GM19455 (cell line): ENCODE results near the gene ALOX15B.
"Not testable (repeated sequence)": the region's sequence is repeated elsewhere in the genome, so short reads cannot be mapped to it uniquely, and the experiment has no call there.

Source experiments
- ATAC-seq: cut with Tn5 transposase; IDR thresholded peaks from one replicate; pipeline ENCODE4 v1.9.1; 2021; ENCODE audit not compliant: unreplicated experiment

Gene ALOX15B

DNA sequence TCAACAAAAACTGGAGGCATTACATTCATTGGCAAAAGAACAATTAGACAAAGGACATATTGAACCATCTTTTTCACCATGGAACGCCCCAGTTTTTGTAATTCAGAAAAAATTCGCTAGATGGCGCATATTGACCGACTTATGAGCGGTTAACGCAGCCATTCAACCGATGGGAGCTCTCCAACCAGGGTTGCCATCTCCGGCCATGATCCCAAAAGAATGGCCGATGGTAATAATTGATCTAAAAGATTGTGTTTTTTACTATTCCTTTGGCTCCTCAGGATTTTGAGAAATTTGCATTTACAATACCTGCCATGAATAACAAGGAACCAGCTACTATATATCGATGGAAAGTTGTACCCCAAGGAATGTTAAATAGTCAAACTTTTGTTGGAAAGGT lies 21.4 kb downstream of the ALOX15B start:
- no peak for ATAC-seq

DNA sequence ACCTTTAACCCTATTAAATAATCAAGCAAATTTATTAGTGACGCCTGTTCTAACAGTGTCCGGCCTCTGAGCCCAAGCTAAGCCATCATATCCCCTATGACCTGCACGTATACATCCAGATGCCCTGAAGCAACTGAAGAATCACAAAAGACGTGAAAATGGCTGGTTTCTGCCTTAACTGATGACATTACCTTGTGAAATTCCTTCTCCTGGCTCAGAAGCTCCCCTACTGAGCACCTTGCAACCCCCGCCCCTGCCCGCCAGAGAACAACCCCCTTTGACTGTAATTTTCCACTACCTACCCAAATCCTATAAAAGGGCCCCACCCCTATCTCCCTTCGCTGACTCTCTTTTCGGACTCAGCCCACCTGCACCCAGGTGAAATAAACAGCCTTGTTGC lies 23.0 kb downstream of the ALOX15B start:
- ATAC-seq, result not testable (repeated sequence)

DNA sequence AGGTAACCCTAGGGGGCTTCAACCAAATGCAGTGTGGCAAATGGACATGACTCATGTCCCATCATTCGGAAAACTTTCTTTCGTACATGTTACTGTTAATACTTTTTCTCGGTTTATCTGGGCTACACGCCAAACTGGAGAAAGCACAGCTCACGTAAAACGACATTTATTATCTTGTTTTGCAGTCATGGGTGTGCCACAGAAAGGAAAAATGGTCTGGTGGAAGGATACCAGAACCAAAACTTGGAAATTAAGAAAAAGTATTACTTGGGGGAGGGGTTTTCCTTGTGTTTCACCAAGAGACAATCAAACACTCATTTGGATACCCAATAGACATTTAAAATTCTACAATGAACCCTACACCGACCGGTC lies 23.6 kb downstream of the ALOX15B start:
- no peak for ATAC-seq

DNA sequence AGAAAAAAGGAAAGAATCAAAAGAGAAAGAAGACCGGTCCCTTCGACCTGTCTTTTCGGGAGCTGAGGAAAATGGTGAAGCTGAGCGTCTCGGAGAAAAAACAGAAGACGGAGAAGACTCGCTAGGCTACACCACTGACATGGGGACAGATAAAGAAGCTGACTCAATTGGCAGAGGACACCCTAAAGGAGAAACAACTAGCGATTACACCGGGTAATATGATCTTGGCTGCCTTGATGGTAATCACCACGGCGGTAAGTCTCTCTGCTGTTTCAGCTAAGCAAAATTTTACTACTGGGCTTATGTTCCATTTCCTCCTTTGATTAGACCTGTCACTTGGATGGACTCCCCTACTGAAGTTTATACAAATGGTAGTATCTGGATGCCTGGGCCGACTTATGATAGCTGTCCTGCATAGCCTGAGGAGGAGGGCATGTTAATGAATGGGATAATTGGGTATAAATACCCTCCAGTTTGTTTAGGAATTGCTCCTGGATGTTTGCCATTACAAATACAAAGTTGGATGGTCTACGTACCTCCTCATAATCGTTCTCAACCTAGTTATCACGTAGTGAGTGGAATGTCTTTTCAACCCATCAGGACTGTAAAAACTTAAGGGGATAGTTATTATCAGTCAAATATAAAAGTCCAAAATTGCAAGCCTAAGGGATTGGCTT lies 24.1 kb downstream of the ALOX15B start:
- ATAC-seq, result no peak

DNA sequence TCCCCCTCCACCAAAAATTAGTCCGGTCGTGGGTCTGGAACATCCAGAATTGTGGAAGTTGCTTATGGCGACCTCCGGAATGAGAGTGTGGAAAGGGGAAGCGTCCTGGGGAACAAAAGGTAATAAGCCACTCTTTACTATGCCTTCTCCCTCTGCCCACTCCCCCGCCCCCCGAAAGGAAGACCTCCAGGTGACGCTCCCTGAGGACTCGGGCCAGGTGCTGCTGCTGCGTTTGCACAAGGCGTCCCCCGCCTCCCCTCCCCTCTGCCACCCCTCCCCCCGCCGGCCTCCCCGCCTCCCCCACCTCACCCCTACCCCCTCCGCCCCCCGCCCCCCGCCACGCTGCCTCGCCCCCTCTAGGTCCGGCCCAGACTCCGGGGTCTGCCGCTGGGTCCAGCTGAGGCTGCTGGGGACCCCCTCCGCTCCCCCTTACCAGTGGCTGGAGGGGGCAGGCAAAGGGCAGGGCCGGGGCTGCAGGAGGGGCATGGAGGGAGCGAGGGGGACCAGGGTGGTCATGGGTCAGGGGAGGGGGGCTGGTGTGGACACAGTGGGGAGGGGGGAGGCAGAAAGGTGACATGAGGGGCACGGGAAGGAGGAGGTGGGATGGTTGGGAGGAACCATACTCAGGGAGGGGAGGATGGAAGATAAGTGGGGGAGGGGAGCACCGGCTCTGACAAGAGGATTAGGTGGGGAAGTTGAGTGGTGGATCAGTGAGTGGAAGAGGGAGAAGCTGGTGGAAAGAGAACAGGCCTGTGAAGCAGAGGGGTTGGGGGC lies 25.1 kb downstream of the ALOX15B start:
- ATAC-seq, result no peak

DNA sequence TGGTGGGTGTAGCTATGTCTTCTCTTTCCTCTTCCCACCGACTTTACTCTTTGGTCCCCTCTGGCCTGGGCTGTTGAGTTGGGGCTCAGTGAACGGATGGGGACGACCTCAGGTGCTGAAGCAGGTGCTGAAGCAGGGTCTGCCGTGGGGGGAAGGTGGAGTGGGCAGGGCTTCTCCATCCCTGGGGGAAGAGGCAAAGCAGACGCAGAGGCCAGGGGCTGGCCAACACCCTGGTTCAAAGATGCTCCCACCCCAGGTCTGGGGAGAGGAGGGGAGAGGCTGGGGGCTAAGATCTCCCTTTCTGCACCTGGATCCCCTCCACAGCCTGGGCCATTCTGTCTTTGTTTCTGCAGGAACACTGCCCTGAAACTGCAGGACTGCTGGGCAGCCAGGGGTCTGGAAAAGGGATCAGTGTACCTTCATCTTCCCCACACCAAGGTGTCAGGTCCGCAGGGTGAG lies 25.7 kb downstream of the ALOX15B start:
- ATAC-seq, result no peak

DNA sequence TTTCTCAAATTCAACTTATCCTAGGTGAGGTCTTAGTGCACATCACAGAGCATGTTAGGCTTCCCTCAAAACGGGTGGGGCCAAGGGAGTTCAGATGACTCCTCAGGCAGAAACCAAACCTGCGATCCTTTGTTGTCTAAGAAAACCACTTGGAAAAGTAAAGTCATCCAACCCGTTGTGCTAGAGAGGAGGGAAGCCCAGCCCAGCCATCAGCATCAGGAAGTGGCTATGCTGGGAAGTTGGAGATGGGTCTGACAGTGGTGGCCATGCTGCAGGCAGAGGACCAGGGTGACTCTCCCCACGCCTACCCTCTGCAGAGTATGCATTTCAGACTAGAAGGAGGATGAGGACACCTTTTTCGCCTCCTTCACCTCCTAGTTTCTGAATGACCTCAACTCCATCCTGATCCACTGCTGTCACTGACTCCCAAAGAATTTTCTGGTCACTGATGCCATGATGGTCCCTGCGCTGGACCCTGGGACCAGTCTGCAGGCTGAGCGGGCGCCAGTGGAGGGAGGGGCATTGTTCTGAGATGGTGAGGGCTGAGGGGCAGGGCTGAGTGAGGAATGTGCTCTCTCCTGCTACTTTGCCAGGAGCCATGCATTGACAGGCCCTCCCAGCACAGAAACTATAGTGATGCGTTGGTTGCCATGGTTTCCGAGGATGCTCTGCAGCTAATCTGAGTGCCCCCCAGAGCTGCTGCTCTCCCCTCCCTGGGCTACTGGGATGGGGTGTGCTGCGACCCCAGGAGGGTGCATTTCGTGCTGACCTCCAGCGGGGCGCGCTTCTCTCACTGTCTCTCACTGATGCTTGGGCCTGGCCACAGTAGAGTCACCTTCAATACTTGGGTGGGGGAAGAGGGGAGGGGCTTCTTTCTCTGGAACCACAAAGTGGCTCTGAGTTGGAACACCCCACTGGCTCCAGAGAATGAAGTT lies 28.2 kb downstream of the ALOX15B start:
- ATAC-seq, result no peak

DNA sequence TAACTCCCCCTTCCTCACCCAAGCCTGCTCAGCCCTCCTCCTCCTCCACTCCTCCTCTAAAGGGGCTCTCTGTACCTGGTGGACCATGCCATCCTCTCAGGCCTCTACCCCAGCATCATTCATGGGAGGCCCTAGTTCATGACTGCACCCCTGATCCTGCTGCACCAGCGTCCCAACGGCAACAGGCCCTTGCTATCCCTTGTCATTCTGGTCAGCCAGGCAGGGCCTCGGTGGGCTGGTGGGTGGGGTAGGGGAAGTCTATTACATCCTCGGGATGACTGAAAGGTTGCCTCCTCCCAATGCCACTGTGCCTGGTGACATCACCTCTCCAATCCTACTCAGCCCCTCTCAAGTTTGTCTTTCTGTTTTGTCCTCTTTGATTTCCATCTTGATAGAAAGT lies 28.9 kb downstream of the ALOX15B start:
- ATAC-seq, result no peak

DNA sequence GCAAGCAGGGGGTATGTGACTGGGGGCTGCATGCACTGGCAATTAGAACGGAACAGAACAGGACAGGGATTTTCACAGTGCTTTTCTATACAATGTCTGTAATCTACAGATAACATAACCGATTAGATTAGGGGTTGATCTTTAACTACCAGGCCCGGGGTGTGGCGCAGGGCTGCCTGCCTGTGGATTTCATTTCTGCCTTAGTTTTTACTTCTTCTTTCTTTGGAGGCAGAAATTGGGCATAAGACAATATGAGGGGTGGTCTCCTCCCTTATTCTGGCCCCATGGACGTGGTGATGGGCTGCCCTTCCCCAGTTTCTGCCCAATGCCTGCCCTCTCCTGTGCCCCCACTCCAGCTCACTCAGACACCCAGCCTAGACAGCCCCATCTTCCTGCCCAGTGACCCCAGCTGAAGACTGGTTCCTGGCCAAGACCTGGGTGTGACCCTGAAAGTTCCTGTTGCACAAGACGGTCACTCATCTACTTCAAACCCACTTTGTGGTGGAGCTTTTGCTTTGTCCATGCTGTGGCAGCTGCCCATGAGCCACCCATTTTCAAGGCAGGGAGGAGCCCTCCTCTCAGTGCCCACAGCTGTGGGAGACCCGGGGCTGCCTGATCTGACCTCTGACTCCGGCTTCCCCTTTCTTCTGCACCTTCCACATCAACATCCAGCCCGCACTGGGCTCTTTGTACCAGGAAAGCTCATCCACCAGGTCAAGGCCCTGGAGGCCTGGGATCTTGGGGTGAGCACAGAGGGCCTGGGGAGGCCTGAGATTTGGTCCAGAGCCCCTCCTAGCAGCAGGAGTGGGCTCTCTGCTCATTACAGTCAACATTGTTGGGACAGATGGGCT lies 30.1 kb downstream of the ALOX15B start:
- ATAC-seq, result no peak

DNA sequence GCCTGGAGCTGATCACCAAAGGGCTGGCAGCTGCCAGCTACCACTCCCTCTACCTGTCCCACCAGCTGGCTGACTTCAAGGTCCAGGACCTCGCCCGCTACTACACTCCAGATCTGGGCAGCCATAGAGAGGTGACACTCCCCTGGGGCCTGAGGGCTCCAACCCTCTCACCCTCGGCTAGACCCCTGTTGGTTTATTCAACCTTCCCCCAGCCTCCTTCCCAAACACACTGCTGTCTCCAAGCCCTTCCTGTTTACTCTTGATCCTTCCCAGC lies 30.7 kb downstream of the ALOX15B start:
- no peak for ATAC-seq

DNA sequence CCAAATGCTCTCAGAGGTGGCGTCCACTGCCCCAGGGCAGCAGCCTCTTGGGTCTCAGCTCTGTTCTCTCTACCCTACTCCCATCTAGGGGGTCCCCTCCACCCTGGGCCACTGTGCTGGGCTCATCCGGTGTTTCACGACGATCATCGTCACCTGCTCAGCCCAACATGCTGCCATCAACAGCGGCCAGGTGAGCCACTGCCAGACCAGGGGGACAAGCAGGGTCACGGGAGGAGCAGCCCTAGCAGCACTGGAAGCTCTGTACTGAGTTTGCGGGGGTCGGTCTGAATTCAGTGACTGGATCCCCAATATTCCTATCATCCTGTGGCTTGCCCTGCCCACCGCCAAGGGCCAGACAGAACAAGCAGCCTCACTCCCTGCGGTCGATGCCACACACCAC lies 32.6 kb downstream of the ALOX15B start:
- ATAC-seq, result no peak

DNA sequence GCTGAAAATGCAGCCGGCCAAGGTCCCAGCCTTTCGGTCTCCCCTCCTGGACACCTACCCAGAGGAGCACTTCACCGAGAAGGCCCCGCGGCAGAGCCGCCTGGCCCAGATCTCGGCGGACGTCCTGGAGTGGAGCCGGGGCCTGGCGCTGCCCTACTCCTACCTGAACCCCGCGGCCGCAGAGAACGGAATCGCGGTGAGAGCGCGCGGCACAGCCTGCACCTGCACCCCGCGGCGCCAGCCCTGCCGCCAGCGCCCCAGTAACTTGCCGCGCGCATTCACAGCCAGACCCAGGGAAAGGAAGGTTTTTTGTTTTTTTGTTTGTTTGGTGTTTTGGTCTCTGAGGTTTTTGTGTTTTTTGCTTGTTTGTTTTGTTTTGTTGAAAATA lies 33.5 kb downstream of the ALOX15B start:
- ATAC-seq, result no peak

DNA sequence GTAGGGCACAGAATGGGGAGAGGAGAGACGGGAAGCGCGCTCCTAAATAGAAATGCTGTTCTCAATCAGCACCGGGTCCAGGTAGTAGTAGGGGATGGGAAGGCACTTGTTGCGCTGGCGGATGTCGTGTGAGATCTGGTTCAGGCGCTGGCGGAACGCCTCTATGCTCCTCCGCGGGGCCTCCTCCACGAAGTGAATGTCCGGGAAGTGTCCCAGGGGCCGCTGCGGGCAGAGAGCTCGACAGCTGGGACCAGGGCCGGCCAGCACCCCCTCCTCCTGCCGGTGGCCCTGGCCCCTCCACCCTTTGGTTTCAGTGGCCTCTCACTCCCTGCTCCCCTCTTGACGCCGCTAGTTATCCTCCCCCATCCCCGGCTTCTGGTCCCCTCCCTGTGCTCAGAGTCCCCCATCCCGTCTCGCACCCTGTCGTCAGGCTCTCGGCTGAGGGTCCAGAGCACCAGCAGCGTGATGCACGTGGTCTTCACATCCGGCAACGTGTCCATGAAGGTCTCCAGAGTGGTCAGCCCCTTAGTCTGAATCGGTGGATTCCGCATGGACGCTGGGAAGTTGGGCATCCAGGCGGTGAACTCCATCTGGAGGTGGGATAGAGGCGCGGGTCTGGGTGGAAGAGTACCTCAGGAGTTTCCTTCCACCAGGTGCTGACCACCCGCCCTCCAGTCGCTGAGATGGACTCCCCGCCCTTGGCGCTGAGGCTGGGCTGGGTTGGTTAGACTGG lies 34.0 kb downstream of the ALOX15B start:
- no peak for ATAC-seq

DNA sequence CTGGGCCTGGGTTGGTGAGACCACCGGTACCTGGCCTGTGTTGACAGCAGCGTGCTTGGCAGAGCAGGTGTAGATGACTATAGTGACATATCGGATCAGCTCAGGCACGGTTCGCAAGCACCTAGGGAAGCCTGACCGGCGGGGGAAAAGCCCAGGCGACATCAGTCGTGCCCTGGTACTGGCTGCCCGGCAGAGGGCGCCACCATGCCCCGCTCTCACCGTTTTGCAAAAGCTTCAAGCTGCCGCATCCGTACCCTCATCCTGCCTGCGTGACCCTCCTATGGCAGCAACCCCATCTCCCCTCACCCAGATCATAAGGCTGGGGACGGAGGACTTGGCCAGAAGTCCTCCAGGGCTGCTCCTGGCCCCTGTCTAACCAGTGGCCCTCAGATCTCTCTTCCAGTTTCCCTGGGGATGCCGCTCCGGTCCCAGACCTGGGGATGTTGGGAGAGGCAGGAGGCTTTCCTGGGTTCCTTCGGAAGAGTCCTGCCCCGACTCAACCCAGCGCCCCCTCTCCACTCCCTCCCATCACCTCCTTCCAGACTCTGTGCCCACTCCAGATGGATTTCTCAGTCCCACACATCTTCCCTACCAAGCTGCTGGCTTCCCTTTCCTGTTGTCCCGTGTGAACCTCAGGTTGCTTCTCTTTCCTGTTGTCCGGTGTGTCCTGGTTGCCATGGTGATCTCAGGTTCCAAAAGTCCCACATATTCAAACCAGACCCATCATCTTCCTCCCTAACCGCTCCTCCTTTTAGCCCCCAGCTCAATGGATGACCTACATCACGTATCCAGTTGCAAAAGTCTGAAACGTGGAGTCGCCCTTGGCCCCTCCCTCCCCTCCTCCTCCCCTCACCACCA lies 35.0 kb downstream of the ALOX15B start:
- no peak for ATAC-seq

DNA sequence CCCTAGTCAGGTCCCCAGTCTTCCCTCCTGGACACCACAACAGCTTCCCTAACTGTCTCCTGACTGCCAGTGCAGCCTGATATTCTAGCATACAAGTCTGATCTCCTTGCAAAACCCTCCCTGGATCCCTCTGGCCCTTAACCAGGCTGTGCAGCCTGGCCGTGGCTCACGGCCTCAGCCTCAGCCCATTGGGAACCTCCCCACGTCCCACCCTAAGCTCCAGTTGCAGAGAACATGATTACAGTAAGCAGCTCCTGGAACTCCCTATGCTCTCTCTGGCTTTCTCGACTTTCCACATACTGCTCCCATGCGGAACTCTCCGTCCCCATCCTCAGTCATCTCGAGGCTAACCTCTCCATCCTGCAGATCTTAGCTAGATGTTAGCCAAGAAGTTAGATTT lies 35.7 kb downstream of the ALOX15B start:
- ATAC-seq, result no peak

DNA sequence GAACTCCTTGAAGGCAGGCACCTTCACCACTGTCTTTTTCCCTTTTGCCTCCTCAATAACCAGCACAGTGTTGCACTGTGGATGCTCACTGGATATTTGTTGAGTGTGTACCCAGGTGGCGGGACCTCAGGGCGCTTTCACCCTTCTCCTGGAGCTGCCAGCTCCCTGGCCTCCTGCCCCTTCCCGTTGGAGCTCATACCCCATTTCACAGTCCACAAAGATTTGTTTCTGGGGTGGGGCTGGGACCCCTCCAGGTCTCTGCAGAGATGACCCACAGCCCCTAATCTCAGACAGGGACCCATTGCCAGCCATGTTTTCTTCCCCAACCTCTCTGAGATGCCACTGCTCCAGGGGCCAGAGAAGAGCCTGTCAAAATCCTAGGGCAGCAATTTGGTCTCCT lies 36.2 kb downstream of the ALOX15B start:
- no peak for ATAC-seq

DNA sequence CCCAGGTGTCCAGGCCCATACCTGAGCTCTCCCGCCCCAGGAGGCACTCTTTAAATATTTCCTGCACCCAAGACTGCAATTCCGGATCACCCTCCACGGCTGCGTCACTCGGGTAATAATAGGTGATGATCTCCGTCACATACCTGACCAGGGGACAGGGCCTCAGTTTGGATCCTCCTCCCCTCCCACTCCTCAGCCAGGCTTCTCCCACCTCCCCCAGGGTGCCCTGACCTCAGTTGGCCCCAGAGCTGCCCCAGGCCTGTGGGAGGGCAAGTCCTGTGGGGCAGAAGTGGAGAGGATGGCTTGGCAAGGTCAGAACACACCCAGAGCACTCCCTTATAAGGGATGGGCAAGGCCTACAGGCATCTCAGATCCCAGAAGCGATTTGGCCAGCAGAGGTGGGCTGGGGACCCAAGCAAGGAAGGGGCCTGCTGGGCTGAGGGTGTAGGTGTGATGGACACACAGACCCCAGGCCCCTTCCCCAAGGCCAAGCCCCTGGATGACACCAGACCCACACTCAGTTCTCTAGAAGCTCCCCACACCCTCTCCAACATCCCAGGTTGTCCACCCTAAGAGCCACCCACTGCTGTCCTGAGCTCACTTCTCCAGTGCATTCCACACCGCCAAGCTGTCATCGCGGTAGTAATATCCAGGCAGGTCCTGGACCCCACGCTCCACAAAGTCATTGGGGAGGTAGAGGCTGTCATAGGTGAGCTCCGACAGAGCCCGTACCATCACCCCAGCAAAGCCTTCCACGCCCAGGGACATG lies 36.9 kb downstream of the ALOX15B start:
- no peak for ATAC-seq

DNA sequence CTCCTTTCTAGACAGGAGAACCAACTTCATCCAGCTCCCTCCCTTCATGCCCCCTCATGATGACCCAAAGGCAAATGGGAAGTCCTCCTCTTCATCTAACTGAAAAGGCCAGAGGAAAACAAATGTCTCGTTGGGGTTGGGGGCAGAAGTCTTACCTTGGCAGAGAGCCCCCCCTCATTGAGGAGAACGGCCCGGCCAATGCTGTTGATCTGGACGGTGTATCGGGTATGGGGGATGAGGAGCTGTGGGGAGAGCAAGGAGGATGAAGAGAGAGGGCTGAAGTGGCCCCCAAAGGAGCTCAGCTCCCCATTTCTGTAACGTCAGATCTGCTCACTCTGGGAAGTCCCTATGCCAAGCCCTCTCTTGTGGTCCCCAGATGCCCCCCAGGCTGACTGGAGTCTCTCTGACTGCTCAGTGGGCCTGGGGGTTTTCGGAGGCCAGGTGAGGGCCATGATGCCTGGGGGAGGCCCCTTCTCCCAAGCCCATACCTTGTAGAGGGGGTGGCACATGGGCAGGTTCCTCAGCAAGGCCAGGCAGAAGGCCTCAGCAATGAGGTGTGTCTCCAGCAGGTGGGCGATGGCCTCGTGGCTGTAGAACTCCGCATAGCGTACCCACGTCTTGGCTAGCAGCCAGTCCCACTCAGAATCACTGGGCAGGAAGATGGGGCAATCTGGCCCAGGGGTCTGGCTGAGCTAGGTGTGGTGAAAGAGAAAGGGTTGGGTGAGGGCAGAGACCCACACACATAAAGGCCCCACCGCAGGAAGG lies 37.8 kb downstream of the ALOX15B start:
- no peak for ATAC-seq
